Stimulated activated CD4-positive, alpha-beta T cell treated with anti-CD3 and anti-CD28 coated beads, Interleukin-4, amount 100 ng/mL, for 1 hour (primary cell): ENCODE results near the gene TACO1.

ENCODE experiments used
- DNase-seq: peaks from one replicate; pipeline ENCODE4 v3.0.0-alpha.2; 2020

Gene TACO1

DNA sequence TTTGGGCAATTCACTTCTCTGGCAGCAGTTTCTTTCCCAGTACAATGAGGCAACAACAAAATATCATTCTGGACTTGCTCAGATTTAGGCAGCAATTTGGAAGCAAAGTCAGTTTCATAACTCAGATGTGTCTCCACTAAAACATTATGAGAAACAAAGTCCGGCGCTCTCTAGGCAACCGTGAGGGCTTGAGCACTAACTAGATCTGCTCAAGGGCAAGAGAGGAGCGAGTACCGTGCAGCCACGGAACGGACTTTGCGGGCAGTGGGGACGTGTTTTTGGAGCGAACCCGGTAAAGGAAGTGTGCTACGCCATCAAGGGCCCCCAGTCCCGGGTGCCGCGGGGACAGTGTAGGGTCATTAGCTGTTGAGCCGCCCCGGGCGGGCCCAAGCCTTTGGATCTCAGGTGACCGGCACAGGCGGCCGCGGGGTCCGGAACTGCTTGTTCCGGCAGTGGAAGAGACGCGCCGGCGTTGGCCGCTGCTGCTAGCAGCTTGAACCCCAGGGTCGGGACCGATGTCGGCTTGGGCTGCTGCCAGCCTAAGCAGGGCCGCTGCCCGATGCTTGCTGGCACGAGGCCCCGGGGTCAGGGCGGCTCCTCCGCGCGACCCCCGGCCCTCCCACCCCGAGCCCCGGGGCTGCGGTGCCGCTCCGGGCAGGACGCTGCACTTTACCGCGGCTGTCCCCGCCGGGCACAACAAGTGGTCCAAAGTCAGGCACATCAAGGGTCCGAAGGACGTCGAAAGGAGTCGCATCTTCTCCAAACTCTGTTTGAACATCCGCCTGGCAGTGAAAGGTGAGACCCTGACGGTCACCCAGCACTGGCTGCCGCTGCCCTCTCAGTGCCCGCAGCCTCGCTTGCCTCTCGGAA, at the start of gene TACO1:
Gene TACO1, plus strand, starts transcription at position 327 of the 870 bp plus-strand sequence. Its CDS starts 189 bp downstream, at position 516.
- DNase-seq = peak; percentile 80

DNA sequence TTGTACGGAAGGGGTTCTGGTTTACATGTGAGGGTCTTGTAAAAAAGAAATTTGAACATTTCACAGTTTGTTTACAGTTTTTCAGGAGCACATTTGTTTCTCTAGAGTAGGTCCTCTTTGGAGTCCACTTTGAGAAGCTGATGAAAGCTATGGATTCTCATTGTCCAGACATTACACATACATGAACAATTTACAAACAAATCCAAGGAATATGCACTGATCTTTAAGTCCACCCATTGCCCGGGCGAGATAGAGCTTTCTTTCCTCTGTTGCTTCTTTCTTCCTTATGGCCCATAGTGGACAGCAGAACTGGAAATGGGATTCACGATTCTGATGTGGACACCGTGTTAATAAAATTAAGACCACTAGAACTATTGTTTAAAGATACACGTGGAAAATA, 48.5 kb upstream of the TACO1 start:
- no peak for DNase-seq

GRCh38 chr17:63555500-63556156, 45.1 kb upstream of the TACO1 start:
- no peak for DNase-seq

GRCh38 chr17:63557416-63557815, 43.3 kb upstream of the TACO1 start:
- no peak for DNase-seq

DNA sequence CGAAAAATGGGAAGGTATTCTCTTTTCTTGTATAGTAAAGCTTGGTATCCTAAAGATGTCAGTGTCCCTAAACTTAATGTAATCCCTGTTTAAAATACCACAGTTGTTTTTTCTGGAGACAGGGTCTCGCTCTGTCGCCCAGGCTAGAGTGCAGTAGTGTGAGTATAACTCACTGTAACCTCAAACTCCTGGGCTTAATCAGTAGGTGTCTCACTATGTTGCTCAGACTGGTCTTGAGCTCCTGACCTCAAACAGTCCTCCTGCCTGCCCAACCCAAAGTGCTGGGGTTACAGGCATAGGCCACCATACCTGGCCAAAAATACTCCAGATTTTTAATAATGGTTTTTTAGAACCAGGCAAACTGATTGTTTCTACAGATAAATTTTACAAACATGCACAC, 42.3 kb upstream of the TACO1 start:
- DNase-seq = no peak

DNA sequence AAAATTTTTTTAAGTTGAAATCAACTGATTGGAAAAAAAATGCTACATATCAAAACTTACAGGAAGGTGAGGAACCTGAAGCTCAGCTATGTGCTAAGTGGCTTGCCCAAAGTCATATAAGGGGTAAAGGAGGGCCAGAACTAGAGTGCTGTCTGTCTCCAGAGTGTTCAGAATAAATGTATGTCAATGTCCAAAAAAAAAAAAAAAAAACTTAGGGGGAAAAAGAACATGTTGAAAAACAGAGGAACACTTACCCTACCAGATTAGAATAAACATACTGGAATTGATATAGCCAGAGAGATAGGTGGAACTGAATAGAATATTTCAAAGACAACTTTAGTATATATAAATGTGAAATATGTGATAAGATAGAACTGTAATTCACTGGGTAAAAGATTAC, 38.9 kb upstream of the TACO1 start:
- DNase-seq = no peak

DNA sequence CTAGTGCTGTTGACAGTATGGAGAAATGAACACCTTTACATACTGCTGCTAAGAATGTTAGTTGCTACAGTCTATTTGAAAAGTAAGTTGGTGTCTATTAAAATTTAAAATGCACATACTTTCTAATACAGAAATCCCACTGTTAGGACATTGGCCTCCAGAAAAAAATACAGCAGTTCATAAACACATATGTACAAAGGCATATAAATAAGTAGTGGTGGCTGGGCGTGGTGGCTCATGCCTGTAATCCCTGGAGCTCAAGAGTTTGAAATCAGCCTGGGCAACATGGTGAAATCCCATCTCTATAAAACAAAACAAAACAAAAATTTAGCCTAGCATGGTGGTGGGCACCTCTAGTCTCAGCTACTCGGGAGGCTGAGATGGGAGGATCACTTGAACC, 37.4 kb upstream of the TACO1 start:
- no peak for DNase-seq

DNA sequence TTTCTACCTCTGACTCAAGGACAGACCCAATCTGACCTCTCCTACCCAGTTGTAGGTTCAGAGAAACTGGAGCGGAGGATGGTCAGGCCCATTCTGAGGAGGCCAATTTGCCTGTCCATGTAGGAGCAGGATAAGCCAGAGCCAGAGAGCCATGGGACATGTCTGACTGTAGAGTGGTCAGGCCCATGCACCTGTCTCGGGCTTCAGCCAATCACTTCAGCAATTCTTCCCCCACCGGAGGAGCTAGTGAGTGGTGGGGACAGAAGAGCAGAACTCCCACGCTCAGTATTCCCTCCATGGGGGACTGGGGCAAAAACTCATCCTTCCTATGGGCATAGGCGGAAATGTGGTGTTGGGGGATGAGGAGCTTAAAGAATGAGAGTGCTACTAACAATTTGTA, 36.1 kb upstream of the TACO1 start:
- no peak for DNase-seq

DNA sequence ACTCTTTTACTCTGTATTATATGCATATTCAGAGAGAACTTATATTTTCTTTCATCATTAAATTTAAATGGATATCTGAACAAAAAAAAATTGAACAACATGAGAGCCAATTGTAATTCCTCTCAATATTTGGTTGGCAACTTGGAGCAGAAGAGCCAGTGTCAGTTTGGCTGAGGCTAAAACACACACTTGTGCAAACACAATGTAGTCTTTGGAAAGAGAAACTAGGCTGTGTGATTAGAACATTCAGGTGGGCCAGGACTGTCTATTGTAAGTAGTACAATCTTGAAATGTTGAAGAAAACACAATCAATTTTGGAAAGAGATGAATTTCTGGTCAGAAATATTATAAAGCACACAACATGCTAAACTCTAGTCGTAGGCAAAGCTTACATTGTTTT, 33.5 kb upstream of the TACO1 start:
- no peak for DNase-seq

GRCh38 chr17:63568563-63568962, 32.1 kb upstream of the TACO1 start:
- DNase-seq = no peak

GRCh38 chr17:63571632-63572310, 28.9 kb upstream of the TACO1 start:
- DNase-seq = no peak

DNA sequence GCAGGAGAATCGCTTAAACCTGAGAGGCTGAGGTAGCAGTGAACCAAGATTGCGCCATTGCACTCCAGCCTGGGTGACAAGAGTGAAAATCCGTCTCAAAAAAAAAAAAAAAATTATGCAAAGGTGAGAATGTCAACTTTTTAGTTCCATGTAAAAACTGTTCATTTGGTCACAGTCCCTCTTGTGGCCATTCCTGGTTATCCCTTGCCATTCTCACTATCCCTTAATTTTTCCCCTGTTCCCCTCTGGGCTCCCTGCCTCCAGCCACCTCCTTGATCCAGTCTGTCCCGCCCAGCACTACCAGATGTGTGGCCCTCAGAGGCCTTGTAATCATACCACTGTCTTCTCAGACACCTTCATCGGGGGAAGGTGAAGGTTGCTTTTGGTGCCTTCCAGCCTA, 27.1 kb upstream of the TACO1 start:
- DNase-seq = no peak

DNA sequence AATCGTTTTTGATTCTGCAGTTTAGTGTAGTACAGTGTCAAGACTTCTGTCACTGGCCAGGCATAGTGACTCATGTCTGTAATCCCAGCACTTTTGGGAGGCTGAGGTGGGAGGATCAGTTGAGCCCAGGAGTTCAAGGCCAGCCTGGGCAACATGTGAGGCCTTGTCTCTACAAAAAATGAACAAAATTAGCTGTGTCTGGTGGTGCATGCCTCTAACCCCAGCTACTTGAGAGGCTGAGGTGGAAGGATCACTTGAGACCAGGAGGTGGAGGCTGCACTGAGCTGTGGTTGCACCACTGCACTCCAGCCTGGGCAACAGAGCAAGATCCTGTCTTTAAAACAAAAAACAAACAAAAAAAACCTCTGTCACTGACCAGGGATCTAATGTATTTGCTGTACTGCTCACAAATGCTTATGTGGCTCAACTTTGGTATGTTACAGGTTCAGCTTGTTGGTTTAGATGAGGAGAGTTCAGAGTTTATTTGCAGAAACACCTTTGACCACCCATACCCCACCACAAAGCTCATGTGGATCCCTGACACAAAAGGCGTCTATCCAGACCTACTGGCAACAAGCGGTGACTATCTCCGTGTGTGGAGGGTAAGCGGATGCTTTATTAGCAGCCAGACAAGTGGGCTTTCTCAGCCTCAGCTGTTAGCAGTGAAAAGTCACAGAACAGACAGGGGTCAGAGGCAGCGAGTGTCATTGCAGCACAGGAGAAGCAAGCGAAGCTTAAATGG, 22.5 kb upstream of the TACO1 start:
- DNase-seq = no peak

GRCh38 chr17:63578769-63579111, 22.0 kb upstream of the TACO1 start:
- no peak for DNase-seq

GRCh38 chr17:63579633-63580032, 21.1 kb upstream of the TACO1 start:
- DNase-seq = no peak

GRCh38 chr17:63587770-63588169, 12.9 kb upstream of the TACO1 start:
- no peak for DNase-seq

DNA sequence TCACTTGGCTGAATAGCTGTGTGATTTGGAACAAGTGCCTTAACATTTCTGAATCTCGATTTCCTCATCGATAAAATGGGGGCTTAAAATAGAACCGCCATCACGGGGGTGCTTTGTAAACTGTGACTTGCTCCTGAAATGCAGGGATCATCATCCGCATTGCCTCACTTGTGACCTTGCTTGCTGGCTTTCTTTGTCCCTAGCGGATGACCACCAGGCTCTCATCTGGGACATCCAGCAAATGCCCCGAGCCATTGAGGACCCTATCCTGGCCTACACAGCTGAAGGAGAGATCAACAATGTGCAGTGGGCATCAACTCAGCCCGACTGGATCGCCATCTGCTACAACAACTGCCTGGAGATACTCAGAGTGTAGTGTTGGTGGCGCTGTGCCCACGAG, 11.9 kb upstream of the TACO1 start:
- no peak for DNase-seq

DNA sequence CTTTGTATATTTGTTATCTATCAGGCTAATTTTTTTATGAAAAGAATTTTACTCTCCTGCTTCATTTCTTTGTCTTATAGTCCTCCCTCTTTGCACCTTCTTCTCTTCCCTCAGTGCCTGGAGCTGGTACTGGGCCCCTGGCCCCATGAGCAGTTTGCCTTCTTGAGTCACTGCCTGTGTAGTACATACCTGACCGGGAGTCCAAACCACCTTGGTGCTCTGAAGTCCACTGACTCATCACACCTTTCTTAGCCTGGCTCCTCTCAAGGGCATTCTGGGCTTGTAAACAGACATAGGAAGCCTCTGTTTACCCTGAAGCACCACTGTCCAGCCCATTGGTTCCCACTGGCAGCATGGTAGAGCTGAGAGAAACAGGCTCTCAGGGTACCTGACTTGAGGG, 11.0 kb upstream of the TACO1 start:
- no peak for DNase-seq

DNA sequence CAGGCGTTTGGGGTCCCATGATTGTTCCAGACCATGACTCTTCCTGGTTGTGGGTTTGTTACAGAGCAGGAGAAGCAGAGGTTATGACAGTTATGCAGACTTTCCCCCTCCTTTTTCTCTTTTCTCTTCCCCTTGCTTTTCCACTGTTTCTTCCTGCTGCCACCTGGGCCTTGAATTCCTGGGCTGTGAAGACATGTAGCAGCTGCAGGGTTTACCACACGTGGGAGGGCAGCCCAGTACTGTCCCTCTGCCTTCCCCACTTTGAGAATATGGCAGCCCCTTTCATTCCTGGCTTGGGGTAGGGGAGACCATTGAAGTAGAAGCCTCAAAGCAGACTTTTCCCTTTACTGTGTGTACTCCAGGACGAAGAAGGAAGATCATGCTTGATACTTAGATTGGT, 7.9 kb upstream of the TACO1 start:
- DNase-seq = no peak

GRCh38 chr17:63595132-63595531, 5.6 kb upstream of the TACO1 start:
- no peak for DNase-seq

- no peak for DNase-seq
These were observed 3.7 kb upstream of the TACO1 start for GRCh38 chr17:63596856-63597586.

DNA sequence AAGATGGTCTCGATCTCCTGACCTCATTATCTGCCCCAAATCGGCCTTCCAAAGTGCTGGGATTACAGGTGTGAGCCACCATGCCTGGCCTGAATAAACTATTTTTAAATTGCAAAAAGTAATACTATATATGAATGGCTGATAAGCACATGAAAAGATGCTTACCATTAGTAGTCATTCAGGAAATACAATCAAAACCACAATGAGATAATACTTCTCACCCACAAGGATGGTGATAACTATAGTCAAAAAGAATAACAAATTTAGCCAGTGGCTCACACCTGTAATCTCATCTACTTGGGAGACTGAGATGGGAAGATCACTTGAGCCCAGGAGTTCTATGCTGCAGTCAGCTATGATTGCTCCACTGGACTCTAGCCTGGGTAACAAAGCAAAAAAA, 2.4 kb upstream of the TACO1 start:
- no peak for DNase-seq
